HepG2 (cell line): ENCODE results near the gene KCNMA1. TPM values are rescaled to one million over a fixed set of nuclear protein-coding genes. Genes with fewer than 3 reads are reported as not detected.

Source experiments
- ATAC-seq: fragments of 200-7000 bp; cut with Tn5 transposase; 3 replicates; pipeline ENCODE4 v1.9.1; 2020; ENCODE audit warnings: mild to moderate bottlenecking, moderate library complexity
- BruUV-seq: library from RNA; stranded (reverse); fragments of 400-500 nt; replicated peaks from 2 replicates; lab custom pipeline; 2021; lab: Mats Ljungman, UMichigan
- CTCF ChIA-PET: fragments of 300-600 bp; formaldehyde crosslinking; extraction: SDS; loops from one replicate; lab custom pipeline; 2021; ENCODE audit warnings: low total read pairs, inconsistent platforms, low intra/inter-chr PET ratio; lab: Yijun Ruan, JAX
- POLR2A ChIA-PET: fragments of 350-600 bp; sonication (Branson Sonifier 250); formaldehyde crosslinking; loops from one replicate; lab custom pipeline; 2020; ENCODE audit warnings: antibody characterized with exemption, inconsistent platforms; lab: Yijun Ruan, JAX
- DNase-seq: peaks from one replicate; pipeline ENCODE4 v3.0.0-alpha.2; 2015; ENCODE audit warnings: low spot score
- FAIRE-seq: peaks from 3 replicates; lab custom pipeline; 2011; peaks lifted over from hg19 to GRCh38; lab: Jason Lieb, UNC
- H2AFZ ChIP-seq: one replicate; pipeline ENCODE4 v1.6.1; 2011; ENCODE audit warnings: low read length, inconsistent platforms
- H3K27ac ChIP-seq: fragments of 300-600 bp; 3 replicates; pipeline ENCODE4 v1.8.0; 2011; ENCODE audit warnings: mixed run types, mild to moderate bottlenecking, mixed read lengths, low read length, inconsistent platforms; ENCODE audit not compliant: insufficient read depth; ENCODE audit errors: extremely low read length
- H3K27me3 ChIP-seq, 2 experiments: fragments of 200-600 bp in 1 of 2; 2 replicates in 1 of 2; 3 replicates in 1 of 2; pipeline versions ENCODE4 v1.6.0 to v1.8.0; 2011; ENCODE audit warnings: low read length in 2 of 2, mild to moderate bottlenecking in 2 of 2, moderate library complexity in 2 of 2, inconsistent platforms in 1 of 2; ENCODE audit not compliant: insufficient read depth in 2 of 2, control insufficient read depth in 1 of 2
- H3K36me3 ChIP-seq, 2 experiments: fragments of 200-600 bp in 1 of 2; replicated peaks in 1 of 2; 2 replicates in 1 of 2; 3 replicates in 1 of 2; pipeline versions ENCODE4 v1.5.1 to v1.8.0; 2011; ENCODE audit warnings: low read length in 2 of 2, inconsistent platforms in 1 of 2; ENCODE audit not compliant: insufficient read depth in 2 of 2, control insufficient read depth in 1 of 2
- H3K4me1 ChIP-seq: 2 replicates; pipeline ENCODE4 v1.5.1; 2012; ENCODE audit warnings: low read length, inconsistent platforms; ENCODE audit not compliant: insufficient read depth
- H3K4me2 ChIP-seq: 2 replicates; pipeline ENCODE4 v1.6.0; 2011; ENCODE audit warnings: low read depth, low read length, inconsistent platforms
- H3K4me3 ChIP-seq, 3 experiments: fragments of 200-600 bp in 1 of 3; sonication (generic), shearing (Covaris generic) in 1 of 3; replicated peaks in 1 of 3; 2 replicates each; pipeline ENCODE4 v1.5.1; 2011 to 2016; ENCODE audit warnings: low read length in 3 of 3, inconsistent platforms in 2 of 3, low read depth in 2 of 3, mild to moderate bottlenecking in 2 of 3, control low read depth in 1 of 3, mixed read lengths in 1 of 3; ENCODE audit not compliant: insufficient read depth in 1 of 3
- H3K79me2 ChIP-seq: one replicate; pipeline ENCODE4 v1.6.1; 2011; ENCODE audit warnings: low read length, inconsistent platforms; ENCODE audit not compliant: insufficient read depth
- H3K9ac ChIP-seq: 2 replicates; pipeline ENCODE4 v1.6.0; 2011; ENCODE audit warnings: mild to moderate bottlenecking, low read depth, low read length, inconsistent platforms; ENCODE audit not compliant: insufficient read depth
- H3K9me3 ChIP-seq: 2 replicates; pipeline ENCODE4 v1.5.1; 2012; ENCODE audit warnings: mild to moderate bottlenecking, low read length
- H4K20me1 ChIP-seq: 2 replicates; pipeline ENCODE4 v1.6.0; 2011; ENCODE audit warnings: inconsistent platforms, mild to moderate bottlenecking, low read length, moderate library complexity; ENCODE audit not compliant: insufficient read depth
- ATAD3A ChIP-seq: sonication (generic); formaldehyde crosslinking; IDR thresholded peaks from 2 replicates; pipeline ENCODE4 v1.4.0; 2020; ENCODE audit warnings: missing genetic modification reagents
- CENPX ChIP-seq: sonication (generic); formaldehyde crosslinking; IDR thresholded peaks from 2 replicates; pipeline ENCODE4 v1.9.0; 2021; ENCODE audit warnings: mild to moderate bottlenecking, missing genetic modification reagents, moderate library complexity
- ELF4 ChIP-seq: sonication (generic); formaldehyde crosslinking; IDR thresholded peaks from 2 replicates; pipeline ENCODE4 v1.5.0; 2020; ENCODE audit warnings: missing genetic modification reagents, mild to moderate bottlenecking, moderate library complexity, borderline replicate concordance
- ISX ChIP-seq: sonication (generic); formaldehyde crosslinking; conservative IDR thresholded peaks from 2 replicates; pipeline ENCODE4 v1.5.0; 2020; ENCODE audit warnings: missing genetic modification reagents
- SMAD3 ChIP-seq: sonication (generic); formaldehyde crosslinking; IDR thresholded peaks from 2 replicates; pipeline ENCODE4 v1.4.0; 2020; ENCODE audit warnings: missing genetic modification reagents
- SMARCC2 ChIP-seq: fragments of 450-650 bp; IDR thresholded peaks from 2 replicates; pipeline ENCODE4 v1.6.1; 2017; ENCODE audit warnings: antibody characterized with exemption, mild to moderate bottlenecking
- SRSF9 ChIP-seq: fragments of 200-400 bp; formaldehyde crosslinking; IDR thresholded peaks from 2 replicates; pipeline ENCODE4 v1.6.1; 2018; ENCODE audit warnings: borderline replicate concordance, mild to moderate bottlenecking, low read depth, low read length; ENCODE audit not compliant: insufficient read depth, poor library complexity, severe bottlenecking
- ZMYM3 ChIP-seq: sonication (generic); formaldehyde crosslinking; IDR thresholded peaks from 2 replicates; pipeline ENCODE4 v1.5.1; 2020; ENCODE audit warnings: mild to moderate bottlenecking, missing genetic modification reagents
- ZNF549 ChIP-seq: sonication (generic); formaldehyde crosslinking; IDR thresholded peaks from 2 replicates; pipeline ENCODE4 v1.5.0; 2020; ENCODE audit warnings: missing genetic modification reagents
- ZNF550 ChIP-seq: sonication (generic); formaldehyde crosslinking; IDR thresholded peaks from 2 replicates; pipeline ENCODE4 v1.4.0; 2020; ENCODE audit warnings: mild to moderate bottlenecking, missing genetic modification reagents, borderline replicate concordance
- ZNF556 ChIP-seq: sonication (generic); formaldehyde crosslinking; IDR thresholded peaks from 2 replicates; pipeline ENCODE4 v1.4.0; 2020; ENCODE audit warnings: mild to moderate bottlenecking, missing genetic modification reagents, borderline replicate concordance
- ZSCAN20 ChIP-seq: sonication (generic); formaldehyde crosslinking; IDR thresholded peaks from 2 replicates; pipeline ENCODE4 v1.4.0; 2020; ENCODE audit warnings: missing genetic modification reagents, mild to moderate bottlenecking, borderline replicate concordance
- WGBS: methylation state at CpG from one replicate; pipeline ENCODE4 v1.1.6; 2017; ENCODE audit warnings: low lambda C conversion rate; 5-methylcytosine and 5-hydroxymethylcytosine counted together
- in situ Hi-C: cut with HindIII; loops from 2 replicates; pipeline ENCODE4 v1.10.0; 2017; ENCODE audit warnings: low pct_unique_long_range_greater_than_20kb; ENCODE audit not compliant: extremely low pct_ligation_motif_present
- intact Hi-C: fragments of 100-400 bp; cut with micrococcal nuclease; formaldehyde crosslinking; loops from one replicate; pipeline ENCODE4 v1.10.0; 2022; ENCODE audit not compliant: unreplicated experiment
- polyA plus RNA-seq, 8 experiments: library from polyadenylated mRNA; depleted of rRNA in 3 of 8; stranded (reverse) in 7 of 8; unstranded in 1 of 8; fragments of >200 nt; fragmentation: Illumina TruSeq in 4 of 8; extraction: Trizol in 4 of 8; gene quantifications; 2 replicates each; pipeline versions ENCODE4 v1.2.1 to v1.2.3, GENCODE V29; 2011 to 2016; ENCODE audit warnings: low read depth in 4 of 8, missing spikeins in 1 of 8, mixed read lengths in 1 of 8; ENCODE audit not compliant: insufficient read depth in 1 of 8
- total RNA-seq, 5 experiments: library from RNA; depleted of rRNA; stranded (reverse); fragments of >200 nt; fragmentation: Illumina TruSeq; extraction: Trizol; gene quantifications; 2 replicates each; pipeline ENCODE4 v1.2.3, GENCODE V29; 2016; ENCODE audit warnings: low read depth in 1 of 5
- TF ChIP-seq, protein P1 (sequence below): sonication (generic); formaldehyde crosslinking; IDR thresholded peaks from 2 replicates; pipeline ENCODE4 v1.4.0; 2020; ENCODE audit warnings: missing genetic modification reagents, borderline replicate concordance
- TF ChIP-seq, protein P2 (sequence below): sonication (generic); formaldehyde crosslinking; IDR thresholded peaks from 2 replicates; pipeline ENCODE4 v1.4.0; 2020; ENCODE audit warnings: missing genetic modification reagents, mild to moderate bottlenecking, borderline replicate concordance
- TF ChIP-seq, protein P3 (sequence below): fragments of 450-650 bp; IDR thresholded peaks from 2 replicates; pipeline ENCODE4 v1.6.1; 2017

KCNMA1 gene
- total and polyA plus RNA-seq, 2 of the 13 experiments (the other 11 are each of a cell fraction or from before 2014, with no cell fraction given) = 0.02 TPM; not detected in 1

DNA sequence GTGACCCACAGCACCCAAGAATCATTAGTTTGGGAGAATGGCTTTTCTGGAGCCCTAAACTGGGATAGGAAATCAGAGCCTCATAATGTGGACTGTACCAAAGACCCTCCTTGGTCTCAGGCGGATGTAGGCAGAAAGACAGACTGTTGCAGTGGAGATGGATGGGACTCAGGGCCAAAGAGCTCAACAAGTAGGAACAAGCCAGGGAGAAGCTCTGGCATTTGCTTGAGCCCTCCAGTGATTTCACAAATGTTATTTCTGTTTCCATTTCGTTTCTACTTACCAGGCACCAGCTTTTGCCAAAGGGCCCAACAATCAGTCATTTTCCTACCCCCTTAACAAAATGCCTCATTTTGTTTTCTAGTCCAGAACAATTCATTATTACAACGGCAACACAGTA is 762.7 kb downstream of the KCNMA1 start:
- Histone ChIP-seq H3K36me3 (no peaks in the 10 kb centered on the region), H3K79me2 (no peaks in the 10 kb centered on the region), H4K20me1 (no peaks in the 10 kb centered on the region), H3K27ac (no peak overlapping the region), H3K27me3 (peaks cover 2 to 4% of the 10 kb centered on the region in 2 experiments; a peak in 4 of 5 replicates), H3K4me2 (no peak overlapping the region), H3K9me3 (no peaks in the 10 kb centered on the region), H3K4me1 (no peaks in the 10 kb centered on the region), H3K9ac (no peak overlapping the region), H3K4me3 (no peak overlapping the region), H2AFZ (no peak overlapping the region)
- BruUV-seq = no TSS peak
- DNase-seq (no peak), ATAC-seq (no peak), FAIRE-seq (no peak)
- ChIA-PET CTCF (no interaction called here), POLR2A (no interaction called here)
- 6% methylated on average over 3 of the region's 3 CpGs for WGBS
- in situ Hi-C loops = no loop called here
- intact Hi-C loops = no loop called here
- TF ChIP-seq, protein P1, sequence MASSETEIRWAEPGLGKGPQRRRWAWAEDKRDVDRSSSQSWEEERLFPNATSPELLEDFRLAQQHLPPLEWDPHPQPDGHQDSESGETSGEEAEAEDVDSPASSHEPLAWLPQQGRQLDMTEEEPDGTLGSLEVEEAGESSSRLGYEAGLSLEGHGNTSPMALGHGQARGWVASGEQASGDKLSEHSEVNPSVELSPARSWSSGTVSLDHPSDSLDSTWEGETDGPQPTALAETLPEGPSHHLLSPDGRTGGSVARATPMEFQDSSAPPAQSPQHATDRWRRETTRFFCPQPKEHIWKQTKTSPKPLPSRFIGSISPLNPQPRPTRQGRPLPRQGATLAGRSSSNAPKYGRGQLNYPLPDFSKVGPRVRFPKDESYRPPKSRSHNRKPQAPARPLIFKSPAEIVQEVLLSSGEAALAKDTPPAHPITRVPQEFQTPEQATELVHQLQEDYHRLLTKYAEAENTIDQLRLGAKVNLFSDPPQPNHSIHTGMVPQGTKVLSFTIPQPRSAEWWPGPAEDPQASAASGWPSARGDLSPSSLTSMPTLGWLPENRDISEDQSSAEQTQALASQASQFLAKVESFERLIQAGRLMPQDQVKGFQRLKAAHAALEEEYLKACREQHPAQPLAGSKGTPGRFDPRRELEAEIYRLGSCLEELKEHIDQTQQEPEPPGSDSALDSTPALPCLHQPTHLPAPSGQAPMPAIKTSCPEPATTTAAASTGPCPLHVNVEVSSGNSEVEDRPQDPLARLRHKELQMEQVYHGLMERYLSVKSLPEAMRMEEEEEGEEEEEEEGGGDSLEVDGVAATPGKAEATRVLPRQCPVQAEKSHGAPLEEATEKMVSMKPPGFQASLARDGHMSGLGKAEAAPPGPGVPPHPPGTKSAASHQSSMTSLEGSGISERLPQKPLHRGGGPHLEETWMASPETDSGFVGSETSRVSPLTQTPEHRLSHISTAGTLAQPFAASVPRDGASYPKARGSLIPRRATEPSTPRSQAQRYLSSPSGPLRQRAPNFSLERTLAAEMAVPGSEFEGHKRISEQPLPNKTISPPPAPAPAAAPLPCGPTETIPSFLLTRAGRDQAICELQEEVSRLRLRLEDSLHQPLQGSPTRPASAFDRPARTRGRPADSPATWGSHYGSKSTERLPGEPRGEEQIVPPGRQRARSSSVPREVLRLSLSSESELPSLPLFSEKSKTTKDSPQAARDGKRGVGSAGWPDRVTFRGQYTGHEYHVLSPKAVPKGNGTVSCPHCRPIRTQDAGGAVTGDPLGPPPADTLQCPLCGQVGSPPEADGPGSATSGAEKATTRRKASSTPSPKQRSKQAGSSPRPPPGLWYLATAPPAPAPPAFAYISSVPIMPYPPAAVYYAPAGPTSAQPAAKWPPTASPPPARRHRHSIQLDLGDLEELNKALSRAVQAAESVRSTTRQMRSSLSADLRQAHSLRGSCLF (CRISPR knock-in tag) = no peak
- no peak for TF ChIP-seq ZNF556
- TF ChIP-seq, protein P2, sequence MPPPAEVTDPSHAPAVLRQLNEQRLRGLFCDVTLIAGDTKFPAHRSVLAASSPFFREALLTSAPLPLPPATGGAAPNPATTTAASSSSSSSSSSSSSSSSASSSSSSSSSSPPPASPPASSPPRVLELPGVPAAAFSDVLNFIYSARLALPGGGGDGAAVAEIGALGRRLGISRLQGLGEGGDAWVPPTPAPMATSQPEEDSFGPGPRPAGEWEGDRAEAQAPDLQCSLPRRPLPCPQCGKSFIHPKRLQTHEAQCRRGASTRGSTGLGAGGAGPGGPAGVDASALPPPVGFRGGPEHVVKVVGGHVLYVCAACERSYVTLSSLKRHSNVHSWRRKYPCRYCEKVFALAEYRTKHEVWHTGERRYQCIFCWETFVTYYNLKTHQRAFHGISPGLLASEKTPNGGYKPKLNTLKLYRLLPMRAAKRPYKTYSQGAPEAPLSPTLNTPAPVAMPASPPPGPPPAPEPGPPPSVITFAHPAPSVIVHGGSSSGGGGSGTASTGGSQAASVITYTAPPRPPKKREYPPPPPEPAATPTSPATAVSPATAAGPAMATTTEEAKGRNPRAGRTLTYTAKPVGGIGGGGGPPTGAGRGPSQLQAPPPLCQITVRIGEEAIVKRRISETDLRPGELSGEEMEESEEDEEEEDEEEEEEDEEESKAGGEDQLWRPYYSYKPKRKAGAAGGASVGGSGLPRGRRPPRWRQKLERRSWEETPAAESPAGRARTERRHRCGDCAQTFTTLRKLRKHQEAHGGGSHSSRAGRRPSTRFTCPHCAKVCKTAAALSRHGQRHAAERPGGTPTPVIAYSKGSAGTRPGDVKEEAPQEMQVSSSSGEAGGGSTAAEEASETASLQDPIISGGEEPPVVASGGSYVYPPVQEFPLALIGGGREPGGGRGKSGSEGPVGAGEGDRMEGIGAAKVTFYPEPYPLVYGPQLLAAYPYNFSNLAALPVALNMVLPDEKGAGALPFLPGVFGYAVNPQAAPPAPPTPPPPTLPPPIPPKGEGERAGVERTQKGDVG (CRISPR knock-in tag) = no peak
- TF ChIP-seq ZSCAN20 = no peak
- no peak for TF ChIP-seq ZNF549 (CRISPR knock-in tag)
- TF ChIP-seq ZNF550 (CRISPR knock-in tag) = no peak
- TF ChIP-seq ZMYM3 (CRISPR knock-in tag) = no peak
- TF ChIP-seq SRSF9 = no peak
- no peak for TF ChIP-seq CENPX (CRISPR knock-in tag)
- no peak for TF ChIP-seq SMARCC2
- TF ChIP-seq, protein P3, sequence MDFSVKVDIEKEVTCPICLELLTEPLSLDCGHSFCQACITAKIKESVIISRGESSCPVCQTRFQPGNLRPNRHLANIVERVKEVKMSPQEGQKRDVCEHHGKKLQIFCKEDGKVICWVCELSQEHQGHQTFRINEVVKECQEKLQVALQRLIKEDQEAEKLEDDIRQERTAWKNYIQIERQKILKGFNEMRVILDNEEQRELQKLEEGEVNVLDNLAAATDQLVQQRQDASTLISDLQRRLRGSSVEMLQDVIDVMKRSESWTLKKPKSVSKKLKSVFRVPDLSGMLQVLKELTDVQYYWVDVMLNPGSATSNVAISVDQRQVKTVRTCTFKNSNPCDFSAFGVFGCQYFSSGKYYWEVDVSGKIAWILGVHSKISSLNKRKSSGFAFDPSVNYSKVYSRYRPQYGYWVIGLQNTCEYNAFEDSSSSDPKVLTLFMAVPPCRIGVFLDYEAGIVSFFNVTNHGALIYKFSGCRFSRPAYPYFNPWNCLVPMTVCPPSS = no peak
- TF ChIP-seq ELF4 (CRISPR knock-in tag) = no peak
- no peak for TF ChIP-seq ATAD3A
- no peak for TF ChIP-seq SMAD3 (CRISPR knock-in tag)
- TF ChIP-seq ISX (CRISPR knock-in tag) = no peak
